GM19351 (cell line): ENCODE measurements around the gene IFIT1.
A peak's percentile ranks its signal among the peaks of the same experiment; 100 is the strongest.

Experiments used
- ATAC-seq: cut with Tn5 transposase; IDR thresholded peaks from one replicate; pipeline ENCODE4 v1.9.1; 2021; ENCODE audit warnings: mild to moderate bottlenecking, moderate library complexity; ENCODE audit not compliant: unreplicated experiment

Gene IFIT1, protein sequence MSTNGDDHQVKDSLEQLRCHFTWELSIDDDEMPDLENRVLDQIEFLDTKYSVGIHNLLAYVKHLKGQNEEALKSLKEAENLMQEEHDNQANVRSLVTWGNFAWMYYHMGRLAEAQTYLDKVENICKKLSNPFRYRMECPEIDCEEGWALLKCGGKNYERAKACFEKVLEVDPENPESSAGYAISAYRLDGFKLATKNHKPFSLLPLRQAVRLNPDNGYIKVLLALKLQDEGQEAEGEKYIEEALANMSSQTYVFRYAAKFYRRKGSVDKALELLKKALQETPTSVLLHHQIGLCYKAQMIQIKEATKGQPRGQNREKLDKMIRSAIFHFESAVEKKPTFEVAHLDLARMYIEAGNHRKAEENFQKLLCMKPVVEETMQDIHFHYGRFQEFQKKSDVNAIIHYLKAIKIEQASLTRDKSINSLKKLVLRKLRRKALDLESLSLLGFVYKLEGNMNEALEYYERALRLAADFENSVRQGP

GRCh38 chr10:89391907-89392756 lies at the start of gene IFIT1:
Gene IFIT1, plus strand, starts transcription at chr10:89392623. Its CDS starts 90 bp downstream, at chr10:89392713.
- ATAC-seq = peak; percentile 89

DNA sequence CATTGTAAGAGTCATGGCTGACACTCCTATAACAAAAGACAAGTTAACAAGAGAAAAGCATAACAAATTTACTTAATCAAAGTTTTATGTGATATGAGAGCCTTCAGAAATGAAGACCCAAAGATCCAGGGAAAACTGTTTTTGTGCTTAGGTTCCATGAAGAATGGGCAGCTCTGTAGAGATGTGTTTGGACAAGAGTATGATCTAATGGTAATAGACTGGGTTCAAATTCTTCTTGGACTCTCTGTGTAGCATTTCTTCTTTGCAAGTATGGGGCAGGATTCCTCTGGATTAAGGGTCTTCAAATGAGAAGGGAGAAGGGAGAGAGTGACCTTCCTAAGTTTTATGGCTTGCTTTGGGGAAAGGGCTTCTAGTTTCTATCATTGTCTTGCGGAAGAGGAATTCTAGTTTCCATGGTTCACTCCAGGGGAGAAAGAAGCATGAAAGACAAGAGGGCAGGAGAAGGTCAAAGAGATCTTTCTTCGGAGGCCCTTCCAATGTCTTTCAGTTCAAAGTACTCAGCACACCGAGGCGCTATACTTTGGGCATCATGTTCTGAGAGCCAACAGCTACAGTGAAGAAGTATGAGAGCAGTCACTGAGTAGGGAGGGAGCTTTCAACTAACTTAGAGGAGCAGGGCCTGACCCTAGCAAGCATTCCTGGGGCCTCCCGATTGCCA lies 49.2 kb upstream of the IFIT1 start:
- ATAC-seq = no peak

- no peak for ATAC-seq
Observed at GRCh38 chr10:89344156-89344555, 48.3 kb upstream of the IFIT1 start.

DNA sequence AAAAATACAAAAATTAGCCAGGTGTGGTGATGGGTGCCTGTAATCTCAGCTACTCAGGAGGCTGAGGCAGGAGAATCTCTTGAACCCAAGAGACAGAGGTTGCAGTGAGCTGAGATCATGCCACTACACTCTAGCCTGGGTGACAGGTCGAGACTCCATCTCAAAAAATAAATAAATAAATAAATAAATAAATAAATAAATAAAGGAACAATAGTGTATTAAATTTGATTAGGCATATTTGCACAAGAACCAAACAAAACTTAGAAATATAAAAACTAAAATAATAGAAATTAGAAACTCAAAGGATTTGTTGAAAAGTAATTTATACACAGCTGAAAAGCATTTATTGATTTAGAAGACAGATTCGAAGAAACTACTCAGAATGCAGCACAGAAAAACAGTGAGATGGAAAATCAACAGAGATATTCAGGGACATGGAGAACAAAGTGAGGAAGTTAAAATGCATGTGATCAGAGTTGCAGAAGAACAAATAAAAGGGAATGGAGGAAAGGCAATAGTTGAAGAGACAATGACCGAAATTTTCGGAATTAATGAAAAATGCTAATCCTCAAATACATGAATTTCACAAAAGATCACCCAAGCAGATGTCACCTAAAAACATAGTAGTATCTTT lies 46.9 kb upstream of the IFIT1 start:
- no peak for ATAC-seq

- ATAC-seq = no peak
Observed at GRCh38 chr10:89346405-89347254, 45.8 kb upstream of the IFIT1 start.

DNA sequence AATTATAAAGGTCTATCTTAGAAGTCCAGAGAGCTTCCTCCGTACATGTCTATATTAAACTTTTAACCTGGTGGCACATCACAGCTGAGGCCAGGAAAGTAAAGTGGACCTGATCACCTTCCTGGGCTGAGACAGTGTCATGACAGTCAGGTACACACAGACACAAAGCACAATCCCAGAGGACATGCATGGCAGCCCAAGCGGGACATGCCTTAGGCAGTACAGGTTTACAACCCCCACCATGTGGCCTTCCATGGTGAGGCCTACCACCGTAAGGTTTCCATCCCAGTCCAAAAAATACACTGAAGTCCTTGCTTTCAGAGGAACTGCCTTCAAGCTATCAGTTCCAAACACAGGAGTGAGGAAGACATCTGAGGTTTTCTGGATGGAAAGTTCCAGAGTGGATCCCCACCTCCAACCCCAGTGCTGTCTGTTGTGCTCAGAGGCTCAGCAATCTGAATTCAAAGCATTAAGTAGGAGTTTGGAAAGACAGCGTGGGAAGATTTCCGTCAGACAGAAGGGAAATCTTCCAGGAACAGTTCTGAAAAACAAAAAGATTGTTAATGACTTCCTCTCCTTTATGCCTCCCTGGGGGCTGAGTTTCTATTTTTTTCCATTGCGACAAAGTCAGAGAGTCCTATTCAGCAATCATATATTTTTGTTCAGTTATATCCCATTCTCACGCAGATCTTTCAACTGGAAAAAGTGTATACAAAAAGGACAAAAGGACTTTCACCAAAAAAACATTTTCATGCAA lies 44.5 kb upstream of the IFIT1 start:
- ATAC-seq = no peak

GRCh38 chr10:89348481-89348880 lies 43.9 kb upstream of the IFIT1 start:
- ATAC-seq = no peak

- ATAC-seq = no peak
Observed at GRCh38 chr10:89348975-89349374, 43.4 kb upstream of the IFIT1 start.

DNA sequence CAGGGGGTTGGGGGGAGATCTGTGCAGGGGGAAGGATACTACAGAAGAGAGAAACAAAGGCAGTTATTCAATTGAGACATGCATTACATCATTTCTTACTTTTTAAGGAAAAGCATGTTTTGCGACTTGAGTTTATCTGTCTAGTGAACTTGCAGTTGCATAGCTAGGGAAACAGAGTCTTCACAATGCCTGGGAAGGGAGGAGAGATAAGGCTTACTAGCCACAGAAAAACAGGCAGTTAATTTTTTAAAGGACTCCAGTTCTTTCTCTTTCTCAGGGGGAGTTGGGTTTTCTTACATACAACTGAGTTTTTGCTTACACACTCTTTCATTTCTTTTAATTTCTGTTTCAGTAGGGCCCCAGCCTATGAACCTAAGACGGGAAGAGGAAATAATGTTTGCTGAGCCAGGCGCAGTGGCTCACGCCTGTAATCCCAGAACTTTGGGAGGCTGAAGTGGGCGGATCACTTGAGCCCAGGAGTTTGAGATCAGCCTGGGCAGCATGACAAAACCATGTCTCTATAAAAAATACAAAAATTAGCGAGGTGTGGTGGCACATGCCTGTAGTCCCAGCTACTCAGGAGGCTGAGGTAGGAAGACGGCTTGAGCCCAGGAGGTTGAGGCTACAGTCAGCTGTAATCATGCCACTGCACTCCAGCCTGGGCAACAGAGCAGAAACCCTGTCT lies 41.6 kb upstream of the IFIT1 start:
- ATAC-seq = peak; percentile 25

- peak; percentile 89 for ATAC-seq
Observed at GRCh38 chr10:89351412-89351779, 41.0 kb upstream of the IFIT1 start.

DNA sequence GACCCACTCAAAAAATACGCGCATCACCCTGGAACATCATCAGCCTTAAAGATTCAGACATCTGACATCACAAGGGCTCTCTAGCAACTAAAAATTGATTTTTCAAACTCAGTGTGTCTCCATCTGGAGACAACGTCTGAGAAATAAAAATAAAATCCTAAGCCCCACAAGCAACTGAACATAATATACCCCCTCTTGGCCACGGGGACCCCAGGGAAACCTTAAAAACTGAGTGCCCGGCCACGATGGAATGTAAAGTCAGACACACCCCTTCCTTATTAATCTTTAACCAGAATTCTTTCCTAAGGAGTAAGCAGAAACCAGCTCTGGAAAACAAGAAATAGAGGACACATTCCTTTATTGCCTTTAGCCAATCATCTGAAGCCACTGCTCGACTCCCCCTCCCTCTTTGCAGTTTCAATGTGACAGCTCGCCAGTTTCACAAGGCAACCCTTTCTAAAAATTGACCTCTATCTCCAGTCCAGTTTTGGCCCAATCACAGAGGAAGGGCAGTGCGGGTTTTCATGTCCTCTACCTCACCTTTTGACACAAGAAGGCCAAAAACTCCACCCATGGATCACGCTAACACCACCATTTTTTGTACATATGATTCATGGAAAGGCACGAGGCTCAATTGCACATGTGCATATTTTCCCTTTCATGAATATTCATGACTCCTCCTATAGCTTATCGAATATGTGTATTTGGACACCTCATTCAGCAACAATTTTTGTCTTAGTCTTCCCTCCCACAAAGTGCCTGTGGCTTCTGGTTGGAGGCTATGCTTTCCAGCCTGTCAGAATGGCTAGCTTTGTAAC lies 40.4 kb upstream of the IFIT1 start:
- ATAC-seq = peak; percentile 51

- no peak for ATAC-seq
Observed at GRCh38 chr10:89352802-89353201, 39.6 kb upstream of the IFIT1 start.

GRCh38 chr10:89355394-89355931 lies 37.0 kb upstream of the IFIT1 start:
- no peak for ATAC-seq

DNA sequence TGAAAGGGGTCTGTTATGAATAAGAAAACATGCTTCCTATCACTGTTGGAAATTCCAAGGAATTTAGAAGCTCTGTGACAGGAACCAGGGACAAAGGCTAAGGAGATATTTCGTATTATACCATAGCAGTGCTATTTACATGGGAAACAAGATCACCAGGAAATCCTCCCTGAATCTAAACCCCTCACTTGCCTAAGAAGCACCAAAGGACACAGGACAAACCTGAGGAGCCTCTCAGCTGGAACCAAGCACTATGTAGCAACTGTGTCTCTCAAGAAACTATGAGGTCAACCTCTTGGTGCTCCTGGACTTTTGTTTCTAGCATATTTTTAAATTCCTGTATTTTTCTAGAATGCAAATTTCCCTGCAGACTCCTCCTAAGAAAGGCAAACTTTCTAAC lies 35.3 kb upstream of the IFIT1 start:
- ATAC-seq = no peak

DNA sequence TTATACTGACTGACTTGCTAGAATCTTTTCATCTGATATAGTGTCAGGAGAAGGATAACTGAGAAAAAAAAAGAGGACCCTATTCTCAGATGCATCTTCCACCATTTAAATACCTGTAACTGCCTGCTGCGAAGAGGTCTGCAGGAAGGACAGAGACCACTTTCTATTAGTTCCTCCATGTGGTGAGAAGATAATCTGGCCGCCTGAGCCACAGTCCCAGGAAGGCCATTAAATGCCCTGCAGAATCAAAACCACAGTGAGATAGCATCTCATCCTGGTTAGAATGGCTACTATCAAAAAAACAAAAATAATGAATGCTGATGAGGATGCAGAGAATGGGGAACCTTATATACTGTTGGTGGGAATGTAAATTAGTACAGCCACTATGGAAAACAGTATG lies 34.4 kb upstream of the IFIT1 start:
- ATAC-seq = no peak

- no peak for ATAC-seq
Observed at GRCh38 chr10:89360157-89360556, 32.3 kb upstream of the IFIT1 start.

DNA sequence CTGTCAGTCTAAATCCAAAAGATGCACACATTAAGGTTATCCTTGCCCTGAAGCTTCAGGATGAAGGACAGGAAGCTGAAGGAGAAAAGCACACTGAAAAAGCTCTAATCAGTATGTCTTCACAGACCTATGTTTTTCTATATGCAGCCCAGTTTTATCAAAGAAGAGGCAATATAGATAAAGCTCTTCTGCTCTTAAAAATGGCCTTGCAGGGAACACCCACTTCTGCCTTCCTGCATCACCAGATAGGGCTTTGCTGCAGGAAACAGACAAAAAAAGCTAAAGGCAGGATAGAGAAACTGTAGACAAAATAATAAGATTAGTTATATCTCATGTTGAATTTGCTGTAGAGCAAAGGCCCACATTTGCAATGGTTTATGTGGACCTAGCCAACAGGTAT lies 29.5 kb upstream of the IFIT1 start:
- no peak for ATAC-seq
